NCI-H510A treated with DMSO at 0.1 percent for 48 hours (cell line): ENCODE results near the gene BAIAP2.

Experiments used
- DNase-seq: peaks from one replicate; lab custom pipeline; 2025; lab: John Stamatoyannopoulos, UW

The BAIAP2 gene

DNA sequence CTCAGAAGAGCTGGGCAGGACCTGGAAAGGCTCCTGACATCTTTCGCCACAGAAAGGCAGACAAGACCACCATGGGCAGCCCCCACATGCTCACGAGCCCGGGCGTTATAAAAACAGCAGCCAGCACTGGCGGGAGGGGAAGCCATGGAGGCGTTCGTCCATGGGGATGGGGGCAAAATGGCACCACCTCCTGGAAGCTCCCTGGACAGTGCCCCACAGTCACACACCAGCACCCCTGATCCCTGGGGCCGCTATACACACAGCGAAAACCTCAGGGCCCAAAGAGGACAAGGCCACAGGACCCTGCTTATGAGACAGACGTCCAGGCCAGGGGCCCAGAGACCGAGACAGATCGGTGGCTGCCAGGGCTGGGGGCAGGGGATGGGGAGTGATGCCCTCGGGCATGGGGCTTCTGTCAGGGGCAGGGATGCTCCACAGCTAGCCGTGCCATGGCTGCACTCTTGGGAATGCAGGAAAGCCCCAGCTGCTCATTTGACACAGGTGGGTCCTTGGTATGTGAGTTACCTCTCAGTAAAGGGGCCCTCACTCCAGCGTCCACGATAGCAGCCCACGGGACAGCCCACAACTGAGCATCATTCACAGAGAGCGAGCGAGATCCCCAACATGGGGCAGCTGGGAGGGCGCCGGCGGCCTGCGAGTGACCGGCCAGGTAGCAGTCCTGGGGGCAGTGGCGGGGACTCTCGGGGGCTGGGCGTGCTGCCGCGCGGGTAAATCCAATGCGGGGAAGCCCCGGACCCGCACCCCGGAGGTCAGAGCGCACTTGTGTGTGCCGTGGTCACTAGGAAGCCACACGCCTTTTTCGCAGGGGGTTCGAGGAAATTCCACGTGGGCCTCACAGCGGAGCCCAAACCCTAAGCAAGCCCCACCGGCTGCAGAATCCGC lies 124.0 kb downstream of the BAIAP2 start:
- DNase-seq, result no peak

DNA sequence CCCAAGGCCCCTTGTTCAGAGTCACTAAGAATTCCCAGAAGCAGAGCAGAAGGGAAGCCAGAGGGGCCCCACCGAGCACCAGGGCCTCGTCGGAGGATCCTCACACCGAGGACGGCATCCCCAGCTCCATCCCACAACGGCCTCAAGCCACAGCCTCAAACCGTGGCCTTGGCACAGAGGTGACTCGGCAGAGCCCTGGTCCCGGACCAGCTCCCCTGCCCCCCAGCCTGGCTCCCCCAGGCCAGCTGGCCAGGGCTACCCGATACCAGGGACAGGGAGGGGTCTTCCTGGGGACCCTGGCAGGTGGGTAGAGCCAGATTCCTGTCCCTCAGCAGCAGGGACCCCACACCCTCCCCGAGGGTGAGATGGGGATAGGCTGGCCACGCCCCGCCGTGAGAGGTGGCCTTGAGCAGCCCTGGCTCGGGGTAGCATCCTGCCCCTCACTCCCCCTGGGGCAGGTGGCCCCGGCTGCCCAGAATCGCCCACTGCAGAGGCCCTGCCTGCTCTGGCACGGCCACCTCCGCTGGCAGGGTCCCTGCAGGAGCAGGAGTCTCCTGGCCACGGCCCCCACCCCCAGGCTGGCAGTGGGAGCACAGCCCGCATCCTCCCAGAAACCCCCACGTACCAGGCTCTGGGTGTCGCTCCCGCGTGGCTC lies 124.8 kb downstream of the BAIAP2 start:
- DNase-seq, result no peak

DNA sequence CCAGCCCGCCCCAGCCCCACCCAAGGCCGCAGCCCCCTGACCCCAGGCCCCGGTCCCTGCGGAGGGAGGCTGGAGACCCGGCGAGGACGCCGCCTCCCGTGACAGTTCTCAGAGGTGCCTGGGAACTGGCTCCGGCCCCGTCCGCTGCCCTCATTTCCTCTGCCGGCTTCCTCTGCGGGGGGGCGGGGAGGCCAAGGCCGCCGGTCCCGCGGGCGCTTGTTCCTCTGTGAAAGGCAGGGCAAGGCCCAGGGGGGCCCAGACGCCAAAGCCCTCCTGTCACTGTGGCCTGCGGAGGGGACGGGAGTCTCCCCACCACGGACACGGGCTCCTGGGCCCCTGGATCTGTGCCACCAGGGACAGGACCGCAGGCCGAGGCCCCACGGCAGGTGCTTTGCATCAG lies 125.4 kb downstream of the BAIAP2 start:
- DNase-seq, result no peak

DNA sequence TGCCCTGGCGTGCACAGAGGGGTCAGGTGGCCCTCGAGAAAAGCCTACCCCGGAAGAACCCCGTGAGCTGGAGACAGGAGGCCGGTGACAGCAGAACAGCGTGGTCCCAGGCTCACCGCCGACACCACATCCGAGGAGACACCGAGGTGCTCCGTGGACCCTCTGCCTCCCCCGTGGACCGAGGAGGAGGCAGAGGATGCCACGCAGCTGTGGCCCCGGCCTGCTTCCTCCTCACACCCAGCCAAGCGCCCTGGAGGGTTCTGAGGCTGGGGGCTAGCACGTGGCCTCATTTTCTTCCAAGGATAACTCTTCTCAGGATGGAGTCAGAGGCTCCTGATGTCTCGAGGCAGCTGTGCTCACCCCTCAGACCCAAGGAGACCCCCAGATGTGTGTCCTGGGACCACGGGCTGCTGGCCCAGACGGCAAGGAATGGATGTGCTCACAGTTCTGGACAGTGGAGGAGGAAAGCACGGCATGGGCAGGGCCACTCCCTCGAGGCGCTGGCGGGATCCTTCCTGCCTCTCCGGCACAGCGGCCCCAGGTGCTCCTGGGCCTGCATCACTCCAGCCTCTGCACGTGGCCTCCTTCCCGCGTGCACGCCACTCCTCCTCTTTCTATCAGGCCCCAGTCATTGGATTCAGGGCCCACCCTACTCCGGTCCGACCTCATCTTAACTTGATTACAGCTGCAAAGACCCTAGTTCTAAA lies 125.9 kb downstream of the BAIAP2 start:
- DNase-seq, result no peak

DNA sequence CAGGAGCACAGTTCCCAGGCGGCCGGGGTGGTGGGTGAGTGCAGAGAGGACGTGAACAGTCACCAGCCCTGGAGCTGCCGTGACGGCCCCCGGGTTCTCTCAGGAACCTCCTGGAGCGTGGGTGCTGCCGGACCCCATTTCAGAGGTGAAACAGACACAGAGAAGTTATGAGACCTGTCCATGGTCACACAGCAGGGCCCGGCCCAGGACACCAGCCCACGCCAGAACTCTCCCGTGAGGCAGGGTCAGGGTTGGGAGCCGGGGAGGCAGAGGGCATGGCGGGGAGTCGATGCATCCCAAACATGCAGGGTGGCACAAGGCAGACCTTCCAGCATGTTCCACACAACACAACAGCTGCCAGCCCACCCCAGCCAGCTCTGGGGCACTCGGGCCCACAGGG lies 126.6 kb downstream of the BAIAP2 start:
- DNase-seq, result no peak

DNA sequence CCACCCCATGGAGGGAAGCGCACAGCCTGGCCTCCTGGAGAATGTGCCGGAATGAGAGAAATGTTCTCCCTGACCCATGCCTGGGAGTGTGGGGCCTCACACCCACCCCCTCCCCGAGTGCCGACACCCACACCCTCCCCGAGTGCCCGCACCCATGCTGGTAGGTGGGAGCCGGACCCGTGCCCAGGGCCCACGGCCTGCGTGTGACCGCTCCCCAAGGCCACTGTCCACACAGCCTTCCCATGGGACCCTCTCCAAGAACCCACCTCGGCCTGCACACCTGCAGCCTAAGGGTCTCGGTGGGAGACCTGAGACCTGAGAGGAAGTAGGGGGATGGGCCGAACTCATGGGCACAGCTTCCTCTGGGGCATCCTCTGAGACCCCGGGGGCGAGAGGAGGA lies 127.0 kb downstream of the BAIAP2 start:
- DNase-seq, result no peak

DNA sequence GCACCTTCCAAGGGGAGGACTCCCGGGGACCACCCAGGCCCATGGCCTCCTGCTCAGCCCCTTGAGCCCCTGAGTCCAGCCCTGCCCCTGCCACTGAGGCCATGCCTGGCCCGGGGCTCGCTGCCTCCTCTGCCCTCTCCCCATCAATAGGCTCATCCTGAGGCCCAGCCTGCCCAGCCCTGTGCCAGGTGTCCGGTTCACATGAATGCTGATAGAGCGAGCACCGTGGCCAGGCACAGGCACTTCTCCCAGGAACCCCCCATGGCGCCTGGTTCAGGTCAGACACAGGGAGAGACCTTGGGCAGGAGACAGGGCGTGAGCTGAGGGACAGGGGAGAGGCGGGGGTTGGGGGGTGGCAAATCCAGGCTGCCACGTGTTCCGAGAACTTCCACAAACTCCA lies 127.5 kb downstream of the BAIAP2 start:
- no peak for DNase-seq

DNA sequence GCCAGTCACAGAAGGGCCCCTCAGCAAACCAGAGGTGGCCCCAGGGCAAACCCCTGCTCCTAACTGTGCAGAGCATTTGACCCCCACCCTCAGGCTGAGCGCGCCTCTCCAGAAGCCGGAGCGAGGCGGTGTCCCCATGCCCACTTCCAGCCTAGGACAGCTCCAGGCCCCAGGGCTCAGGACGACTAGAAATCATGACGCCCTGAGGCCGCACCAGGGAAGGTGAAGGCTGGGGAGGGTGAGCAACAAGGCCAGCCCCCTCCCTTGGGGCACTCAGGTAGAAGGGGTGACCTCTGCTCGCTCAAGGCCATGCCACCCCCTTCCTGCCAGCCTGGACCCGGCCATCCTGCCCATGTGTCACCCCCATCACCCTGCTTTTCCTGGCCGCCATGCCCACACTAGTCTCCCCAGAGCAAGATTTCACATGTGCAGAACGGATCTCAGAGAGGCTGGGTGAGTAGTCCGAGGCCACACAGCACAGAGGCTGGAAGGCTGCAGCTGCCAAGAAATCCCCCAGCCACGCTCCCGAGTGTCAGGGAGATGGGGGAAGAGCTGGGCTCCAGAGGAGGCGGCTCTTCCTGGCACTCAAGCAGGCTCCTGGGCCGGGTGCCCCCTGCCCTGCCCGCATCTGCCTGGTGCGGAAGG lies 128.2 kb downstream of the BAIAP2 start:
- no peak for DNase-seq

DNA sequence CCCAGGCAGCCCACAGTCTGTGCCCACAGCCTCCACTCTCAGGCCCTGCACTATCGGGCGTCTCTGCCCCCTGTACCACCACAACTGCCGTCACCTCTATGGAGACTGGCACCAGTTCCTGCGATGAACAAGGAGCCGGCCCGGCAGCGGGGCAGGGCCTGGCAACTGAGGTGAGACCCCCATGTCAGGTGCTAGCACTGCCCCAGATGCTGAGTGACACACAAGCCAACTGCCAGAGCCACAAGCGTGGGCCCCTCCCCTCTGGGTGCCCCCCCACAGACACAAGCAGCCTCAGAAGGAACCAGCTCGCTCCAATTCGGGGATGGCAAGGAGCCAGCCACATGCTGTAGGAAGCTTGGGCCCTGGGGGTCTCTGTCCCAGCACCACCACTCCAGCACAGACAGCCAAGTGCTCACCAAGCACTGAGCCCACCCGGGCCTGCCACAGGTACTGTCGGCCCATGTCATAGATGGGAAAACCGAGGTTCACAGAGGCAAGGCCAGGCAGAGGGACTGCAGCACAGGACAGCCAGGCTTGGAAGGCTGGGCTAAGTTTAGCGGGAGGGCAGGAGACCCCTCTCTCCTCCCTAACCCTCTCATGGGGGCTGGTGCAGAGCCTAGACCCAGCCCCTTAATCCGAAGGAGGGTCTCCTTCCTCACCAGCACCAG lies 128.9 kb downstream of the BAIAP2 start:
- DNase-seq, result no peak

DNA sequence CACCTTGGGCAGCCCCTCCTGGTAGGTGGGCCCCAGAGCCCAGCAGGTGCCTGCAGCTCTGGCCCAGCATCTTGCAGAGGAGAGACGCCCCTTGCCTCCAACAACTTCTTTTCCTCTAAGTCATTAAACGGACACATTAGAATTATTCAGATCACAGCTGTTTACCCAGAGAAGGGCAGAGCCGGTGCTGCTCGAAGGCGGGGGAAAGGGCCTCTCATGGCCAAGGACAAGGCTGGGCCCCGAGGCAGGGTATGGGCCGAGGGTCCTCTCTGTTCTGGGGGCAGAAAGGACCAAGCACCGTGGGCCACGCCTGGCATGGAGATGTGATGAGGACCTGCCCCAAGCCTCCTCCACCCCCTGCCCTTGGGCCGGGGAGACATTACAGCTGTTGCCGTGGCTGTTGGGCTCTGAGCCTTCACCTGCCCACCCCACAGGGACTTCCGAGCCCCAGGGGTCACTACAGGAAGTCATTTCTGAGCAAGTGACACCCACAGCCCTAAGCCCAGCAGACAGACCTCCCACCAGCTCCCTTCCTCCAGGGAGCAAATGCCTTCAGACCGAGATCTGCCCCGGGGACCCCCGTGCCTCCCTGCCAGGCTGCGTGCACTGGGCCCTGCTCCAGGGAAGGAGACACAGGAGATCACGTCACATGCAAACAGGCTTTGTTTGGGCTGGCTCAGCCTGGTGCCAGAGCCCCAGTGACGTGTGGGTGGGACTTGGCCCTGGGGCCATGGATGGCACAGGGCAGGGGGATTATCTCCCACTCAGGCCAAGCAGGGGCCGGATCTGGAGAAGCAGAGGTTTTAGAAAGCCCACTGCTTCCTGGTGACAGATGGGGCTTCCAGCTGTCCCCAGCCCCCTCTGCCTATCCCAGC lies 129.7 kb downstream of the BAIAP2 start:
- no peak for DNase-seq

DNA sequence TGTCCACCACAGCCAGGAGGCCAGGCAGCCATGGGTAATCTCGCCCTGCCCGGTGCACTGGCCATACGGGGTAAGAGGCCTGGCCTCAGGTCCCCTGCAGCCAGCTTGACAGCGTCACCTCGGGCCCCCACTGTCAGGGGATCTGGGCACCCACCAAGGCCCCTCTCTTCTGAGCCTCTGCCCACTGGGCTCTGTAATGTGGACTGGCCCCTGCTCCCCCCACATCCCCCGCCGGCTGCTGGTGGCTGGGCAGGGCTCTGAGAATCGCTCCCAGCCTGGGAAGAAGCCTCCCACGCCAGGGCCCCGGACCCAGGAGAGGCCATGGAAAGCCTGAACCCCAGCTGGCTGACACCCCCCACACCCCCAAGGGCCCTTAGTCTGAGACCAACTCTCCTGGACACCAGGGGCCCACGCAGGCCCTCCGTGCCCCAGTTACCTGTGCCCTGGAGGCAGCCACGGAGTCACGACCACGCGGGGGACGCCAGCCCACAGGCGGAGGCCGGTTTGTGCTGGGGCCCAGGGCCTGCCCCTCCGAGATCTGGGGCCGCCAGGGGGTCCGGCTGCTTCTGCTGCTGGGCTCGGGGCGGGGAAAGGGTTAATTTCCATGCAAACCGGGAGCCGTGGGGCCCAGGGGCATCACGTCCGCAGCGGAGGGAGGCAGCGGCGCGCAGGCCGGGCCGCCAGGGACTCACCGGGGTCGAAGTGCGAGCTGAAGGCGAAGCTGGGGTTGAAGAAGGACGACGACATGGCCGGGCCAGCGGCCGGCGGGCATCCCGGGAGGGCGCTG lies 130.5 kb downstream of the BAIAP2 start, which contains the start of gene PVALEF:
TSS of gene PVALEF (plus strand) at position 262 of the 787 bp plus-strand sequence. CDS start 15,720 bp downstream, outside the sequence.
- no peak for DNase-seq

DNA sequence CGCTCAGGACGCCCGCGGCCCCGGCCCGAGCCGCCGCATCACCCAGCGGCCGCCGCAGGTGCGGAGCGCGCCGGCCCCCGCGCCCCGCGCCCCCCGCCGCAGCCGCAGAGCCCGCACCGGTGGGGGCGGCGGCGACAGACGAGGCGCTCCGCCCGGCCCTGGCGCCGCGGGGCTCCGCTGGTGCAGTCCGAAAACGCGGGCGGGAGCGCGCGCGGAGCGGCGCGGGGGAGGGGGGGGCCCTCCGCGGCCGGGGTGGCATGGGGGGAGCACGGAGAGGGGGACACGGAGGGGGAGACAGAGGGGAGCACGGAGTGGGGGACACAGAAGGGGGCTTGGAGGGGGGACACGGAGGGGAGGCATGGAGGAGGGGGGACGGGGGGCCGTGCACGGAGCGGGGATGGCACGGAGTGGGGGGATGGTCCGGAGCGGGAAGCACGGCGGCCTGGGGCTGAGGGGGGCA lies 131.1 kb downstream of the BAIAP2 start, which contains the start of gene AATK:
TSS of gene AATK (minus strand) at position 189 of the 460 bp plus-strand sequence. CDS start 229 bp downstream, outside the sequence.
- no peak for DNase-seq
